VCaP (cell line): Measurements from ENCODE around the gene ABHD17C.

Experiments used
- H3K27ac ChIP-seq: fragments of 450-650 bp; 2 replicates; pipeline ENCODE4 v1.5.1; 2017
- CTCF ChIP-seq: fragments of 450-650 bp; conservative IDR thresholded peaks from 2 replicates; pipeline ENCODE4 v1.5.1; 2017; ENCODE audit warnings: mild to moderate bottlenecking, moderate library complexity

Gene ABHD17C

GRCh38 chr15:80743189-80743833 is 48.2 kb downstream of the ABHD17C start:
- TF ChIP-seq CTCF: no peak
- peak overlapping the region; percentile 17; the same call in 1 of the 2 replicates for H3K27ac ChIP-seq

- H3K27ac ChIP-seq: no peak overlapping the region
- no peak for TF ChIP-seq CTCF
These were observed 49.3 kb downstream of the ABHD17C start for GRCh38 chr15:80744415-80744814.

DNA sequence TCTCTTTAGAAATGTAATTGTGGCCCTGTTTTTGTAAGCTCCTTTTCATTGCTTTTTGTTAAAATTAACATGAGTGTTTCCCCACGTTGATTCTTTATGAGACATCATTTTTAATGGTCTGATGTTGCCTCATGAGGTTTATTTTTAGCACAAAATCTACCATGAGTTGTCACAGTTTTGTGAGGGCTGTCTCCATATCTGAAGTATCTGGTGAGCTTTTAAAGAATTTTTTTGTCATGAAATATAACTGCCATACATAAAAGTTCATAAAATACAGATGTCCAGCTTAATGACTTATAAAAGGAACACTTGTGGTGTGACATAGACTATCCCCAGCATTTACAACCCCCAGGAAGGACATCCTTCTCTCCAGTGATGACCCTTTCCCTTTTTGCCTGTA is 49.7 kb downstream of the ABHD17C start:
- no peak overlapping the region for H3K27ac ChIP-seq
- no peak for TF ChIP-seq CTCF

DNA sequence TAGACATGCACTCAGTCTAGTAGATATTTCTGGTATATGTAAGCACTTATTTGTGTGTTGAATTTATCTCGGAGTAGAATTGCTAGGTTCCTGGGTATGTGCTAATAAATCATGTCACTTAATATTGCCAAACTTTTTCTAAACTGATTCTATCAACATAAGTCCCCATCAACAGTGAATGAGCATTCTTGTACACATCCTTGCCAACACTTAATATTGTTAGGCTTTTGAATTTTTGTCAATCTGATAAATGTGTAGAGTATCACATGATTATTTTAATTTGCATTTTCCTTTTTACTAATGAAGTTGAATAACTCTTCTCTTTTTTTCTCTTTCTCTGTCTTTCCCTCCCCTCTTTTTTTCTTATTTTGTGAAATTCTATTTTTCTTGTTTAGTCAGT is 50.8 kb downstream of the ABHD17C start:
- H3K27ac ChIP-seq: no peak overlapping the region
- TF ChIP-seq CTCF: no peak

GRCh38 chr15:80747317-80748053 is 52.4 kb downstream of the ABHD17C start:
- no peak for TF ChIP-seq CTCF
- H3K27ac ChIP-seq: no peak overlapping the region

DNA sequence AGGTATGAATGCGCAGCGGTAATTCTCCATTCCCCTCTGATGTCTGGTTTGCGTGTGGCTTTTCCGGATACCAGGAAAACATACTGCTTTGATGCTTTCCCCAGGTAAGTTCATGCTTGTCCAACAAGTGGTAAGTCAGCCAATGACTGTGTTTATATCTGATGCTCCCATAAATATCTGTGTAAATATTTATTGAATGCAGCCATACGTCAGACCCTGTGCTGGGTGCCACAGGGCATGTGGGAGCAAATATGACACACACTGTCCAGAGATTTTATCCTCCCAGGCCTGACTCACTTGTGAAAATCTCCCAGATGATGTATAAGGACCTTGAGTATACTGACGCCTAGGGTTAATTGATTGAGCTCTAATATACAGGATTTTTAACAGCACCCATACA is 54.5 kb downstream of the ABHD17C start:
- peak overlapping the region; percentile 65 for H3K27ac ChIP-seq
- no peak for TF ChIP-seq CTCF

GRCh38 chr15:80750575-80750974 is 55.5 kb downstream of the ABHD17C start:
- no peak for TF ChIP-seq CTCF

More at GRCh38 chr15:80750575-80750974, 55.5 kb downstream of the ABHD17C start:
- H3K27ac ChIP-seq: peak overlapping the region; percentile 65
